Left renal cortex interstitium (tissue), 4 donors: ENCODE results near the gene ELFN2. TPM values are rescaled to one million over a fixed set of nuclear protein-coding genes. Genes with fewer than 3 reads are reported as not detected.

Source experiments
- DNase-seq, 4 donors: peaks; one replicate each; pipeline ENCODE4 v3.0.0-alpha.2; 2013; ENCODE audit warnings: low read depth in 4 of 4, low spot score in 2 of 4, missing footprints in 1 of 4
- polyA plus RNA-seq, 4 donors: library from polyadenylated mRNA; unstranded; fragments of 120-200 nt; gene quantifications; one replicate each; pipeline ENCODE4 v1.2.1, GENCODE V29; 2013; ENCODE audit not compliant: insufficient read length in 4 of 4

ELFN2 gene
- polyA plus RNA-seq, 4 donors = 0.92 to 1.9 (median 1.7) TPM

GRCh38 chr22:37392721-37393328 lies 34.5 kb downstream of the ELFN2 start:
- DNase-seq = no peak

- no peak for DNase-seq
Measured at GRCh38 chr22:37391702-37392101, 35.6 kb downstream of the ELFN2 start.

GRCh38 chr22:37390075-37390474 lies 37.2 kb downstream of the ELFN2 start:
- DNase-seq = no peak

GRCh38 chr22:37388538-37388937 lies 38.7 kb downstream of the ELFN2 start:
- DNase-seq = no peak

GRCh38 chr22:37387793-37388192 lies 39.5 kb downstream of the ELFN2 start:
- DNase-seq = no peak

- DNase-seq = no peak
Measured at GRCh38 chr22:37386441-37386840, 40.8 kb downstream of the ELFN2 start.

GRCh38 chr22:37384691-37385090 lies 42.6 kb downstream of the ELFN2 start:
- no peak for DNase-seq

GRCh38 chr22:37383341-37383740 lies 43.9 kb downstream of the ELFN2 start:
- DNase-seq = no peak

GRCh38 chr22:37381489-37381888 lies 45.8 kb downstream of the ELFN2 start:
- no peak for DNase-seq

- DNase-seq = no peak
Measured at GRCh38 chr22:37379722-37380121, 47.6 kb downstream of the ELFN2 start.

- DNase-seq = no peak
Measured at GRCh38 chr22:37379085-37379484, 48.2 kb downstream of the ELFN2 start.

- DNase-seq = no peak
Measured at GRCh38 chr22:37378642-37379058, 48.6 kb downstream of the ELFN2 start.

GRCh38 chr22:37377927-37378326 lies 49.4 kb downstream of the ELFN2 start:
- no peak for DNase-seq

- no peak for DNase-seq
Measured at GRCh38 chr22:37377138-37377537, 50.1 kb downstream of the ELFN2 start.

GRCh38 chr22:37376643-37377042 lies 50.6 kb downstream of the ELFN2 start:
- no peak for DNase-seq

- no peak for DNase-seq
Measured at GRCh38 chr22:37375801-37376200, 51.5 kb downstream of the ELFN2 start.

GRCh38 chr22:37374571-37374970 lies 52.7 kb downstream of the ELFN2 start:
- no peak for DNase-seq

- no peak for DNase-seq
Measured at GRCh38 chr22:37373451-37373850, 53.8 kb downstream of the ELFN2 start.

- DNase-seq = no peak
Measured at GRCh38 chr22:37371911-37372310, 55.4 kb downstream of the ELFN2 start.

GRCh38 chr22:37371491-37371890 lies 55.8 kb downstream of the ELFN2 start:
- no peak for DNase-seq

- no peak for DNase-seq
Measured at GRCh38 chr22:37370306-37370979, 56.8 kb downstream of the ELFN2 start.

GRCh38 chr22:37369483-37369882 lies 57.8 kb downstream of the ELFN2 start:
- DNase-seq = no peak

- no peak for DNase-seq
Measured at GRCh38 chr22:37368058-37368457, 59.2 kb downstream of the ELFN2 start.
